Duodenal mucosa (tissue), 2 donors: ENCODE results near the gene SCN1B.
"Not testable (repeated sequence)": the region's sequence is repeated elsewhere in the genome, so short reads cannot be mapped to it uniquely, and the experiment has no call there.

ENCODE experiments used
- H3K27ac ChIP-seq: one replicate; pipeline ENCODE4 v1.7.0; 2013; ENCODE audit warnings: low read depth, low read length
- H3K27me3 ChIP-seq, 2 donors: one replicate each; pipeline ENCODE4 v1.7.0; 2013; ENCODE audit warnings: low read length in 2 of 2, control low read depth in 1 of 2; ENCODE audit not compliant: insufficient read depth in 2 of 2, control insufficient read depth in 1 of 2
- H3K36me3 ChIP-seq, 2 donors: one replicate each; pipeline ENCODE4 v1.7.0; 2013; ENCODE audit warnings: low read length in 2 of 2, control low read depth in 1 of 2; ENCODE audit not compliant: insufficient read depth in 2 of 2, control insufficient read depth in 1 of 2
- H3K4me1 ChIP-seq, 2 donors: one replicate each; pipeline ENCODE4 v1.7.0; 2013; ENCODE audit warnings: low read length in 2 of 2, control low read depth in 1 of 2; ENCODE audit not compliant: insufficient read depth in 2 of 2, control insufficient read depth in 1 of 2
- H3K4me3 ChIP-seq, 2 donors: one replicate each; pipeline ENCODE4 v1.7.0; 2013; ENCODE audit warnings: low read length in 2 of 2, low read depth in 1 of 2
- H3K9ac ChIP-seq, 2 donors: one replicate each; pipeline ENCODE4 v1.7.0; 2013; ENCODE audit warnings: low read length in 2 of 2, low read depth in 1 of 2
- H3K9me3 ChIP-seq, 2 donors: one replicate each; pipeline ENCODE4 v1.7.0; 2013; ENCODE audit warnings: low read length in 2 of 2, control low read depth in 1 of 2; ENCODE audit not compliant: control insufficient read depth in 1 of 2

The SCN1B gene

GRCh38 chr19:35000647-35001501 is 29.4 kb upstream of the SCN1B start:
- no peaks in the 10 kb centered on the region for H3K27me3 ChIP-seq
- H3K4me1 ChIP-seq, result peaks cover 48 to 82% of the 10 kb centered on the region in 2 donors
- H3K9me3 ChIP-seq, result no peaks in the 10 kb centered on the region
- H3K4me3 ChIP-seq, result peak overlapping the region; percentile 76 to 83
- peaks cover 0 to 9% of the 10 kb centered on the region in 2 donors for H3K36me3 ChIP-seq
- H3K9ac ChIP-seq, result peak overlapping the region; percentile 56 to 79
- H3K27ac ChIP-seq, result peak overlapping the region; percentile 97

DNA sequence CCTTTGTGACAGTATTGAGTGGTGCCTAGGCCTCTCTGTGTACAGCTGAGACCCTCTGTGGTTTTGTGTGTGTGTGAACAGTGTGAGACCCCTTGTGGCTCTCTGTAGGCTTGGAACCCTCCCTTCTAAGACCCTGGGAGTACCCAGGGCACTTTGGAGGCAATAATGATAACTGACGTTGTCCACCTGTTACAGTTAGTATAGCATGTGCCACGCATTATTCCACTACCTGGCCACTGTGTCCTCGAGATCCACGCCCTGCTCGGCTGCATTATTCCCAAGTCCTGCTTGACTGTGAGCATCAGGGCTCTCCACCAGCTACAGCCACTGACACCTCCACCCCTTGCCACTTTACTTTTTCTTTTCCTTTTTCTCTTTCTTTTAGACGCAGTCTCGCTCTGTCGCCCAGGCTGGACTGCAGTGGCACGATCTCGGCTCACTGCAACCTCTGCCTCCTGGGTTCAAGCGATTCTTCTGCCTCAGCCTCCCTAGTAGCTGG is 28.2 kb upstream of the SCN1B start:
- H3K9ac ChIP-seq, result peak overlapping the region in 1 of 2 donors; percentile 79
- no peaks in the 10 kb centered on the region for H3K27me3 ChIP-seq
- H3K36me3 ChIP-seq, result peaks cover 0 to 9% of the 10 kb centered on the region in 2 donors
- H3K27ac ChIP-seq, result no peak overlapping the region
- H3K9me3 ChIP-seq, result no peaks in the 10 kb centered on the region
- peaks cover 56 to 83% of the 10 kb centered on the region in 2 donors for H3K4me1 ChIP-seq
- H3K4me3 ChIP-seq, result peak overlapping the region; percentile 45 to 83

DNA sequence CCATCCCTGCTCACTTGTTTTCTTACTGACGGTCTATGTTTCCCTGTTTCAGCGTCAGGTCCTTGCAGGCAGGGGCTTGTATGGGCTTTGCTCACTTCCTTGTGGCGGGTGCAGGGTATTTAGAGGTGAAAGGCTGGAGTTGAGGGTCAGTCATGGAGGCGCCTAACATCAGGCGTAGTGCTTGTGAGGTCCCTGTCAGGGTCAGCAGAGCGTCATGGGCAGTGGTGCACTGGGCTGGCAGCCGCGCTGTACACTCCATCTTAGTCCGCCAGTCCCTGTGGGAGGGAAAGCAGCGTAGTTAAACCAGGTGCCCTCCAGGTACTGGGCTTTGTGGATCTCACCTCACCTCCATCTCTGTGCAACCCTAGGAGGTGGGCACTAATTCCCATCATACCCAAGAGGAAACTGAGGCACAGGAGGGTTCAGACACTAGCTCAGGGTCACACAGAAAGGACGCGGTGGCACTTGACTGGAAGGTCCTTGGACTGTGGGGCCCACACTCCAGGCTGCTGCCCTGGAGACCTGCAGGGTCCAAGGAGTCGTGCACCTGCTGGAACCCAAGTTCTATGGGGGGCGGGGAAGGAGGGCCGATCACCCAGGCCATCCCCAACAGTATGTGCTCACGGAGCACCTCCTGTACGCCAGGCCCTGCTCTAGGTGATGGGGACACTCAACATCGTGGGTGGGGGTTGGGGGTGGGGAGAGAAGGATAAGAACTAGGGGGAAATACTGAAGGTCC is 25.6 kb upstream of the SCN1B start:
- no peak overlapping the region for H3K9ac ChIP-seq
- H3K9me3 ChIP-seq, result no peaks in the 10 kb centered on the region
- H3K4me1 ChIP-seq, result peaks cover 47 to 64% of the 10 kb centered on the region in 2 donors
- H3K27ac ChIP-seq, result no peak overlapping the region
- H3K4me3 ChIP-seq, result peak overlapping the region; percentile 8 to 33
- H3K27me3 ChIP-seq, result no peaks in the 10 kb centered on the region
- peaks cover 0 to 16% of the 10 kb centered on the region in 2 donors for H3K36me3 ChIP-seq

DNA sequence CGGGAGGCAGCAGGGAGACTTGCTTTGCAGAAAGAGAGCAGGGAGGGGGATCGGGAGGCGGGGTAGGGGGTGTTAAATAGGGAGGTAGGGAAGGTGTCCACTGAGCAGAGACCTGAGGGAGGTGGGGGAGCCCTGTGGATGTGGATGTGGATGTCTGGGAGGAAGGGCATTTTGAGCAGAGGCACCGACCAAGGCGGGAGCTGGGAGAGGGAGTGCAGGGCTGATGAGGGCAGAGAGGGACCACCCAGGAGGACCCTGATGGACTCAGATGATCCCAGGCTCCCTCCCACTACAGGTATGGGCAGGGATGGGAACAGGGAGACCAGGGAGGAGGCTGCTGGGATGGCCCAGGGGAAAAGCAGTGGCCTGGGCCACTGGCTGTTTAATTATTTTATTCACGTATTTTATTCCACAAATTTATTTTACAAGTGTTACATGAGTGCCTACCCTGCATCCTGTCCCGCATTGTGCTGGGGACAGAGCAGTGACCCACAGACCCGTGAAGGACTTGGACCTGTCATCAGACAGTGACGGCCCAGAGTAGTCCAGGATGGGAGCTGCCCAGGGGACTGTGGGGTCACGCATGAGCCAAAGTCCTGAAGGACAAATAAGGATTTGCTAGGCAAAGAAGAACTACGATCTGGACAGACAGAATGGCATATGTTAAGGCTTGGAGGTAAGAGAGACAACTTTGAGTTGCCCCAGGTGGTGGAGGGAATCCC is 24.9 kb upstream of the SCN1B start:
- no peak overlapping the region for H3K27ac ChIP-seq
- H3K36me3 ChIP-seq, result peaks cover 0 to 24% of the 10 kb centered on the region in 2 donors
- peaks cover 47 to 62% of the 10 kb centered on the region in 2 donors for H3K4me1 ChIP-seq
- no peak overlapping the region for H3K4me3 ChIP-seq
- H3K9me3 ChIP-seq, result no peaks in the 10 kb centered on the region
- no peak overlapping the region for H3K9ac ChIP-seq
- H3K27me3 ChIP-seq, result no peaks in the 10 kb centered on the region

- not testable (repeated sequence) for H3K4me3 ChIP-seq, H3K27me3 ChIP-seq, H3K9me3 ChIP-seq, H3K9ac ChIP-seq
- H3K27ac ChIP-seq, result peak overlapping the region; percentile 13
- peaks cover 47 to 58% of the 10 kb centered on the region in 2 donors for H3K4me1 ChIP-seq
- peaks cover under 1 to 28% of the 10 kb centered on the region in 2 donors for H3K36me3 ChIP-seq
These were observed 24.3 kb upstream of the SCN1B start for GRCh38 chr19:35006007-35006341.

DNA sequence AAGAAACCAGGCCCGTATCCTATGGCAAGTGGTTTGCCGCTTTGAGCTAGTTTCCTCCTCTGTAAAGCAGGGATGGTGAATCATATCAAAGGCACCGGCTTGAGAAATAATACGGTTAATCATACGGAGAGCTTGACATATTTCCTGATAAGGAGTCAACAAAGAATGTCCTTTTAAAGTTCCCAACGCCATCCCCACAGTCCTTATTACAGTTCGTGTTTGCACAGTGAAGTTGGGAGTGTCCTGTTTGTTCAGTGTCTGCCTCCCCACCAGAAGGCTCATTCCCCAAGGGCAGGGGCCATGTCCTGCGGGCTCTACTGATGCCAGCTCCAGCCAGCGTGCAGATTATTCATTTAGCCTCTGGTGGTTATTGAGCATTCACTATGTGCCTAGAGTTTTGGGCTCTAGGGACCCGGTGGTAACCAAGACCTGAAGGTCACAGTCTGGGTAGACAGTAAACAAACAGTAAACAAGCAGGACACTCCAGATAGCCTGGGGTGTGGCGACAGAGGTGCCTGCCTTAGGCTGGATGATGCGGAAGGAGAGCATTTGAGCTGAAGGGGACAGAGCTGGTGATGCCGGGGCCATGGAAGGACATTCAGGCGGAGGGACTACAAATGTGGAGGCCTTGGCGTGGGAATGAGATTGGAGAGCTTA is 23.8 kb upstream of the SCN1B start:
- Histone ChIP-seq H3K27ac (peak overlapping the region; percentile 46), H3K4me3 (peak overlapping the region in 1 of 2 donors; percentile 9), H3K9me3 (no peaks in the 10 kb centered on the region), H3K9ac (peak overlapping the region in 1 of 2 donors; percentile 39), H3K4me1 (peaks cover 47 to 56% of the 10 kb centered on the region in 2 donors), H3K27me3 (no peaks in the 10 kb centered on the region), H3K36me3 (peaks cover 4 to 31% of the 10 kb centered on the region in 2 donors)

DNA sequence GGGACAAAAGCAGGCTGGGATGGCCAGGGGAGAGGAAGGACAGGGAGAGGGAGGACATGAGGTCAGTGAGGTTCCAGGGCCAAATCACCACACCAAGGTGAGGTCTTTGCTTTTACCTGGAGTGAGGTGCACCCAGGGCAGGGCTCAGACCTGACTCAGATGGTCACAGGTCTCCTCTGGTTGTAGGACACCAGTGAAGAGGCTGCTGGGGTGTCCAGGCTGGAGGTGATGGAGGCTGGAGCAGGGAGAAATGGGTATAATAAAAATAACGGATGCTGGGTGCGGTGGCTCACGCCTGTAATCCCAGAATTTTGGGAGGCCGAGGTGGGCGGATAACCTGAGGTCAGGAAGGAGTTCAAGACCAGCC is 23.3 kb upstream of the SCN1B start:
- peaks cover 42 to 55% of the 10 kb centered on the region in 2 donors for H3K4me1 ChIP-seq
- H3K36me3 ChIP-seq, result peaks cover 4 to 31% of the 10 kb centered on the region in 2 donors
- peak overlapping the region in 1 of 2 donors; percentile 39 for H3K9ac ChIP-seq
- H3K9me3 ChIP-seq, result no peaks in the 10 kb centered on the region
- H3K4me3 ChIP-seq, result peak overlapping the region in 1 of 2 donors; percentile 9
- no peaks in the 10 kb centered on the region for H3K27me3 ChIP-seq
- H3K27ac ChIP-seq, result peak overlapping the region; percentile 46

GRCh38 chr19:35007427-35007826 is 22.8 kb upstream of the SCN1B start:
- peaks cover 4 to 31% of the 10 kb centered on the region in 2 donors for H3K36me3 ChIP-seq

GRCh38 chr19:35008891-35009341 is 21.4 kb upstream of the SCN1B start:
- peaks cover 32 to 56% of the 10 kb centered on the region in 2 donors for H3K4me1 ChIP-seq
- H3K4me3 ChIP-seq, result no peak overlapping the region
- H3K36me3 ChIP-seq, result peaks cover 4 to 31% of the 10 kb centered on the region in 2 donors
- H3K9ac ChIP-seq, result no peak overlapping the region
- no peak overlapping the region for H3K27ac ChIP-seq
- no peaks in the 10 kb centered on the region for H3K9me3 ChIP-seq
- H3K27me3 ChIP-seq, result no peaks in the 10 kb centered on the region

More at GRCh38 chr19:35007427-35007826, 22.8 kb upstream of the SCN1B start:
- H3K27me3 ChIP-seq, H3K4me3 ChIP-seq, H3K9me3 ChIP-seq, H3K9ac ChIP-seq, H3K27ac ChIP-seq: not testable (repeated sequence)
- peaks cover 40 to 55% of the 10 kb centered on the region in 2 donors for H3K4me1 ChIP-seq
